ENCODE data around the gene DEPP1.

Gene DEPP1

GRCh38 chr10:44984671-44985101 is 6.1 kb upstream of the DEPP1 start (continued):
- TF ChIP-seq TSHZ1 (tag by site-specific recombination; IDR thresholded peaks at IDR 0.05; ENCODE audit: borderline replicate concordance), result no peak
- TF ChIP-seq ZNF621 (tag by site-specific recombination; IDR thresholded peaks at IDR 0.05), result no peak
- no peak for TF ChIP-seq ZNF10 (tag by site-specific recombination; IDR thresholded peaks at IDR 0.05)
- no peak for TF ChIP-seq ZNF529 (tag by site-specific recombination; IDR thresholded peaks at IDR 0.05; ENCODE audit: insufficient replicate concordance)
- no peak for TF ChIP-seq GLI2 (tag by site-specific recombination; IDR thresholded peaks at IDR 0.05; ENCODE audit: borderline replicate concordance, low read depth)
- no peak for TF ChIP-seq SP2 (tag by site-specific recombination; IDR thresholded peaks at IDR 0.05)
- TF ChIP-seq ZNF670 (tag by site-specific recombination; IDR thresholded peaks at IDR 0.05; ENCODE audit: low read depth), result no peak
- no peak for TF ChIP-seq ZNF843 (tag by site-specific recombination; IDR thresholded peaks at IDR 0.05)
- no peak for TF ChIP-seq KLF7 (tag by site-specific recombination; IDR thresholded peaks at IDR 0.05; ENCODE audit: borderline replicate concordance)

- Histone ChIP-seq H3K27ac (ENCODE audit: extremely low read depth, low read depth, low read length) (no peak overlapping the region), H3K36me3 (ENCODE audit: control insufficient read depth in 2 of 2, insufficient read depth in 1 of 2, low read length in 2 of 2) (no peaks in the 10 kb centered on the region), H3K4me1 (ENCODE audit: control insufficient read depth, insufficient read depth, low read length) (peaks cover 27% of the 10 kb centered on the region), H3K9me3 (ENCODE audit: control insufficient read depth, insufficient read depth, low read depth, low read length) (no peaks in the 10 kb centered on the region), H3K4me3 (ENCODE audit: low read depth, low read length) (no peak overlapping the region)
- ChIA-PET CTCF (interaction anchor here (1.0 kb wide), 1 partner anchor 15 kb away, joined by 3 read pairs; no protein-coding TSS in a partner anchor), POLR2A (interaction anchor here (0.9 kb wide), 1 partner anchor 14 kb away, joined by 3 read pairs; no protein-coding TSS in a partner anchor)
- TF ChIP-seq ZNF174 (tag by site-specific recombination; IDR thresholded peaks at IDR 0.05) (no peak), ZNF335 (tag by site-specific recombination; conservative IDR thresholded peaks at IDR 0.05) (no peak), ZBTB49 (tag by site-specific recombination; IDR thresholded peaks at IDR 0.05; ENCODE audit: low read depth) (no peak), ZSCAN16 (tag by site-specific recombination; IDR thresholded peaks at IDR 0.05) (no peak), YY2 (tag by site-specific recombination; IDR thresholded peaks at IDR 0.05) (no peak), PATZ1 (tag by site-specific recombination; IDR thresholded peaks at IDR 0.05) (no peak), KLF9 (tag by site-specific recombination; IDR thresholded peaks at IDR 0.05; ENCODE audit: low read depth) (no peak), ZNF76 (tag by site-specific recombination; IDR thresholded peaks at IDR 0.05; ENCODE audit: borderline replicate concordance, low read depth) (no peak), MYNN (tag by site-specific recombination; IDR thresholded peaks at IDR 0.05; ENCODE audit: borderline replicate concordance) (no peak), ZNF777 (tag by site-specific recombination; IDR thresholded peaks at IDR 0.05; ENCODE audit: borderline replicate concordance) (no peak), CTCF (tag by site-specific recombination; IDR thresholded peaks at IDR 0.05) (no peak), ZNF169 (tag by site-specific recombination; IDR thresholded peaks at IDR 0.05) (no peak), ZNF221 (tag by site-specific recombination; IDR thresholded peaks at IDR 0.05; ENCODE audit: borderline replicate concordance) (no peak), SP7 (tag by site-specific recombination; IDR thresholded peaks at IDR 0.05) (no peak), ZNF391 (tag by site-specific recombination; IDR thresholded peaks at IDR 0.05; ENCODE audit: borderline replicate concordance, low read depth) (no peak), ZNF10 (tag by site-specific recombination; IDR thresholded peaks at IDR 0.05) (no peak), INSM2 (tag by site-specific recombination; IDR thresholded peaks at IDR 0.05) (no peak)
Observed at GRCh38 chr10:44983895-44984278, 5.3 kb upstream of the DEPP1 start.
